H1 (cell line): ENCODE measurements around the gene APOL3. TPM values are rescaled to one million over a fixed set of nuclear protein-coding genes. Genes with fewer than 3 reads are reported as not detected.
A peak's percentile ranks its signal among the peaks of the same experiment; 100 is the strongest.

Experiments
- CTCF ChIA-PET: fragments of 300-600 bp; sonication (Branson Sonifier 250); formaldehyde crosslinking; loops from one replicate; lab custom pipeline; 2021; ENCODE audit not compliant: partially characterized antibody; lab: Charles Lee
- POLR2A ChIA-PET: fragments of 300-600 bp; sonication (Branson Sonifier 250); formaldehyde crosslinking; loops from one replicate; lab custom pipeline; 2021; ENCODE audit warnings: inconsistent platforms; ENCODE audit not compliant: partially characterized antibody; lab: Charles Lee
- DNase-seq, 2 experiments: peaks; one replicate each; pipeline versions ENCODE4 v3.0.0 to v3.0.0-alpha.2; 2010 to 2022; ENCODE audit warnings: low spot score in 2 of 2, low read depth in 1 of 2, mixed read lengths in 1 of 2
- FAIRE-seq: peaks from 2 replicates; lab custom pipeline; 2011; peaks lifted over from hg19 to GRCh38; lab: Jason Lieb, UNC
- H2AFZ ChIP-seq: 2 replicates; pipeline ENCODE4 v1.8.1; 2012; ENCODE audit warnings: low read length, inconsistent platforms
- H2AK5ac ChIP-seq: 2 replicates; pipeline ENCODE4 v1.6.1; 2013; ENCODE audit warnings: low read depth, low read length
- H2BK120ac ChIP-seq: replicated peaks from 2 replicates; pipeline ENCODE3; 2013; ENCODE audit warnings: low read depth, low read length, inconsistent platforms
- H2BK12ac ChIP-seq: 2 replicates; pipeline ENCODE4 v1.6.1; 2013; ENCODE audit warnings: low read depth, low read length
- H2BK15ac ChIP-seq: 2 replicates; pipeline ENCODE4 v1.6.1; 2013; ENCODE audit warnings: low read length
- H2BK20ac ChIP-seq: 2 replicates; pipeline ENCODE4 v1.6.1; 2013; ENCODE audit warnings: low read length
- H2BK5ac ChIP-seq: 2 replicates; pipeline ENCODE4 v1.6.1; 2013; ENCODE audit warnings: low read depth, low read length
- H3K14ac ChIP-seq: 2 replicates; pipeline ENCODE4 v1.6.1; 2013; ENCODE audit warnings: inconsistent platforms; ENCODE audit not compliant: insufficient read length
- H3K18ac ChIP-seq: 2 replicates; pipeline ENCODE4 v1.6.1; 2013; ENCODE audit warnings: low read length; ENCODE audit errors: extremely low read depth
- H3K23ac ChIP-seq: 2 replicates; pipeline ENCODE4 v1.6.1; 2013; ENCODE audit warnings: inconsistent platforms; ENCODE audit not compliant: insufficient read length
- H3K23me2 ChIP-seq: 2 replicates; pipeline ENCODE4 v1.6.1; 2013; ENCODE audit warnings: low read depth, low read length
- H3K27ac ChIP-seq: 2 replicates; pipeline ENCODE4 v1.6.1; 2011; ENCODE audit warnings: low read depth, low read length, inconsistent platforms
- H3K27me3 ChIP-seq, 4 experiments: replicated peaks in 1 of 4; 1 replicate in 1 of 4; 2 replicates in 3 of 4; pipeline versions ENCODE4 v1.6.1 to v1.8.1; 2011 to 2013; ENCODE audit warnings: low read length in 3 of 4, mild to moderate bottlenecking in 3 of 4, inconsistent platforms in 2 of 4, mixed read lengths in 2 of 4, moderate library complexity in 1 of 4; ENCODE audit not compliant: control insufficient read depth in 3 of 4, insufficient read depth in 3 of 4; ENCODE audit errors: extremely low read depth in 1 of 4
- H3K36me3 ChIP-seq, 4 experiments: 2 replicates each; pipeline versions ENCODE4 v1.6.1 to v1.8.1; 2011 to 2013; ENCODE audit warnings: mild to moderate bottlenecking in 4 of 4, low read length in 3 of 4, moderate library complexity in 2 of 4, control low read depth in 1 of 4, inconsistent platforms in 1 of 4; ENCODE audit not compliant: insufficient read depth in 4 of 4, control insufficient read depth in 2 of 4
- H3K4ac ChIP-seq: replicated peaks from 2 replicates; pipeline ENCODE3; 2013; ENCODE audit warnings: low read length, low read depth, mixed read lengths, inconsistent platforms; ENCODE audit not compliant: insufficient read length
- H3K4me1 ChIP-seq, 4 experiments: replicated peaks in 1 of 4; 1 replicate in 1 of 4; 2 replicates in 3 of 4; pipeline versions ENCODE4 v1.6.1 to v1.8.1; 2011 to 2013; ENCODE audit warnings: low read length in 3 of 4, inconsistent platforms in 2 of 4, mixed read lengths in 1 of 4; ENCODE audit not compliant: insufficient read depth in 4 of 4, control insufficient read depth in 3 of 4
- H3K4me2 ChIP-seq, 2 experiments: 2 replicates each; pipeline versions ENCODE4 v1.6.1 to v1.8.1; 2011 to 2013; ENCODE audit warnings: low read depth in 2 of 2, low read length in 2 of 2, control low read depth in 1 of 2, inconsistent platforms in 1 of 2, mild to moderate bottlenecking in 1 of 2; ENCODE audit not compliant: insufficient read depth in 1 of 2
- H3K4me3 ChIP-seq, 4 experiments: fragments of 200-600, 300-600 bp in 1 of 4; sonication (generic), shearing (Covaris generic), sonication (Bioruptor Twin) in 1 of 4; 2 replicates each; pipeline versions ENCODE4 v1.5.1 to v1.8.1; 2011 to 2016; ENCODE audit warnings: low read length in 4 of 4, low read depth in 3 of 4, control low read depth in 2 of 4, inconsistent platforms in 2 of 4, mild to moderate bottlenecking in 2 of 4, mixed read lengths in 1 of 4, moderate library complexity in 1 of 4; ENCODE audit not compliant: insufficient read depth in 2 of 4; ENCODE audit errors: extremely low read depth in 1 of 4
- H3K56ac ChIP-seq: replicated peaks from 2 replicates; pipeline ENCODE3; 2013; ENCODE audit warnings: low read depth, mild to moderate bottlenecking, mixed read lengths, low read length, inconsistent platforms; ENCODE audit not compliant: insufficient read length
- H3K79me1 ChIP-seq: 2 replicates; pipeline ENCODE4 v1.6.1; 2013; ENCODE audit warnings: low read depth, low read length, control low read depth
- H3K79me2 ChIP-seq, 2 experiments: 2 replicates each; pipeline versions ENCODE4 v1.6.1 to v1.8.1; 2012 to 2013; ENCODE audit warnings: low read length in 2 of 2, mild to moderate bottlenecking in 2 of 2, inconsistent platforms in 1 of 2; ENCODE audit not compliant: insufficient read depth in 2 of 2, control insufficient read depth in 1 of 2
- H3K9ac ChIP-seq, 4 experiments: replicated peaks in 1 of 4; 1 replicate in 1 of 4; 2 replicates in 3 of 4; pipeline versions ENCODE4 v1.6.1 to v1.8.1; 2011 to 2013; ENCODE audit warnings: low read depth in 3 of 4, low read length in 3 of 4, control low read depth in 2 of 4, mild to moderate bottlenecking in 2 of 4, moderate library complexity in 2 of 4, inconsistent platforms in 1 of 4; ENCODE audit errors: extremely low read depth in 1 of 4
- H3K9me3 ChIP-seq, 2 experiments: 2 replicates each; pipeline versions ENCODE4 v1.6.1 to v1.8.1; 2012 to 2013; ENCODE audit warnings: mild to moderate bottlenecking in 2 of 2, moderate library complexity in 2 of 2, control low read depth in 1 of 2, inconsistent platforms in 1 of 2, low read depth in 1 of 2, low read length in 1 of 2, mixed read lengths in 1 of 2; ENCODE audit not compliant: insufficient read depth in 2 of 2
- H4K20me1 ChIP-seq, 2 experiments: replicated peaks in 1 of 2; 2 replicates each; pipeline versions ENCODE3 to v1.8.1; 2011 to 2013; ENCODE audit warnings: inconsistent platforms in 2 of 2, low read length in 2 of 2, mild to moderate bottlenecking in 1 of 2; ENCODE audit not compliant: insufficient read depth in 2 of 2, control insufficient read depth in 1 of 2
- H4K5ac ChIP-seq: 2 replicates; pipeline ENCODE4 v1.6.1; 2013; ENCODE audit warnings: low read length, low read depth, mixed read lengths, inconsistent platforms; ENCODE audit not compliant: insufficient read length
- H4K8ac ChIP-seq: 2 replicates; pipeline ENCODE4 v1.8.0; 2013; ENCODE audit warnings: mild to moderate bottlenecking, moderate library complexity, low read length, inconsistent platforms; ENCODE audit not compliant: insufficient read depth; ENCODE audit errors: extremely low read depth
- H4K91ac ChIP-seq: replicated peaks from 2 replicates; pipeline ENCODE3; 2013; ENCODE audit warnings: low read length, mixed read lengths, inconsistent platforms; ENCODE audit not compliant: insufficient read length
- CTBP2 ChIP-seq: IDR thresholded peaks from 2 replicates; pipeline ENCODE4 v1.7.0; 2011; ENCODE audit warnings: borderline replicate concordance, mild to moderate bottlenecking, moderate library complexity, mixed read lengths, low read length; ENCODE audit not compliant: insufficient read depth, insufficient read length
- GTF2F1 ChIP-seq: IDR thresholded peaks from 2 replicates; pipeline ENCODE4 v1.6.1; 2012; ENCODE audit warnings: low read depth, low read length, improper control_type of control experiment, borderline replicate concordance
- POU5F1 ChIP-seq: IDR thresholded peaks from 2 replicates; pipeline ENCODE4 v1.6.1; 2011; ENCODE audit warnings: low read depth, mild to moderate bottlenecking, low read length, moderate library complexity
- RFX5 ChIP-seq: IDR thresholded peaks from 2 replicates; pipeline ENCODE4 v1.6.1; 2011; ENCODE audit warnings: low read depth, low read length, improper control_type of control experiment, borderline replicate concordance
- WGBS, 2 experiments: shearing (Covaris generic) in 1 of 2; methylation state at CpG; one replicate each; pipeline versions ENCODE4 v1.1.6 to v1.1.7; 2013 to 2015; ENCODE audit warnings: low lambda C conversion rate in 2 of 2, mixed read lengths in 2 of 2, inconsistent platforms in 1 of 2, low coverage in 1 of 2, missing lambda C conversion rate in 1 of 2; ENCODE audit not compliant: insufficient replicate concordance in 2 of 2, insufficient coverage in 1 of 2, insufficient read length in 1 of 2; ENCODE audit errors: extremely low coverage in 1 of 2, missing lambda C conversion rate in 1 of 2; 5-methylcytosine and 5-hydroxymethylcytosine counted together
- polyA plus RNA-seq, 7 experiments: library from polyadenylated mRNA; depleted of rRNA in 3 of 7; stranded (reverse) in 5 of 7; unstranded in 2 of 7; fragments of >200 nt in 5 of 7; fragments of 200-250 nt in 2 of 7; gene quantifications; 1 replicate in 5 of 7; 2 replicates in 1 of 7; 4 replicates in 1 of 7; pipeline versions ENCODE4 v1.2.1 to v1.2.3, GENCODE V29; 2011 to 2013; ENCODE audit warnings: missing spikeins in 2 of 7, mixed read lengths in 2 of 7
- total RNA-seq: library from RNA; stranded (reverse); fragmentation: NEBNext Ultra II Directional; extraction: Animal tissue kit (Norgen Biotek cat#: 25700); gene quantifications from 2 replicates; pipeline ENCODE4 v1.2.1, GENCODE V29; 2021
- TF ChIP-seq, protein P1 (sequence below): IDR thresholded peaks from 2 replicates; pipeline ENCODE4 v1.6.1; 2012; ENCODE audit warnings: low read length, inconsistent platforms

APOL3 gene
- total and polyA plus RNA-seq, 2 of the 8 experiments (the other 6 are each of a cell fraction or from before 2014, with no cell fraction given) = 0.12 TPM; not detected in 1

DNA sequence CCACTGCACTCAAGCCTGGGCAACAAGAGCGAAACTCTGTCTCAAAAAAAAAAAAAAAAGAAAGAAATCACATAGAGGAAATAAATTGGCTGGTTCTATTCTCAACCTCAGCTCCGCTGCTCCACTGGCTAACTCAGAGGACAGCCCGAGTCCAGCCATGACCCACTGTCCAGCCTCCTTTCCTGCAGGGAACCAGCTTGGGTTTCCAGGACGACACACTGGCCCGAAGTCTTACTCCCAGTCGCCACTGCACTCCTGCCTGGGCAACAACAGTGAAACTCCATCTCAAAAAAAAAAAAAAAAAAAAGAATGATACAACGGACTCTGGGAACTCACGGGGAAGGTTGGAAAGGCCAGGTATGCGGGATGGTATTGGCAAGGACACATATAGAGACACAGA, 31.5 kb downstream of the APOL3 start:
- Histone ChIP-seq H4K5ac (no peak overlapping the region), H3K56ac (no peak overlapping the region), H4K91ac (no peak overlapping the region), H3K27me3 (peaks cover 0 to 6% (median 2%) of the 10 kb centered on the region in 4 experiments; a peak in 3 of 7 replicates), H3K14ac (no peak overlapping the region), H2BK20ac (no peak overlapping the region), H2BK15ac (no peak overlapping the region), H2AK5ac (no peak overlapping the region), H3K4me2 (no peak overlapping the region), H3K23me2 (no peaks in the 10 kb centered on the region), H2BK12ac (no peak overlapping the region), H3K4ac (no peak overlapping the region), H3K18ac (0 out of 2 replicates have a peak overlapping the region, but pooled peaks have one; percentile 6), H3K79me1 (no peaks in the 10 kb centered on the region), H3K4me3 (no peak overlapping the region), H4K20me1 (no peaks in the 10 kb centered on the region), H3K9ac (no peak overlapping the region), H3K9me3 (no peaks in the 10 kb centered on the region), H3K4me1 (peaks cover 0 to 4% (median 0%) of the 10 kb centered on the region in 4 experiments; a peak in 2 of 7 replicates), H3K27ac (no peak overlapping the region), H2BK120ac (no peak overlapping the region), H2BK5ac (no peak overlapping the region), H4K8ac (no peak overlapping the region), H2AFZ (no peak overlapping the region), H3K23ac (no peak overlapping the region), H3K36me3 (no peaks in the 10 kb centered on the region), H3K79me2 (no peaks in the 10 kb centered on the region)
- WGBS, 2 experiments = 87% methylated on average over 6 of the region's 9 CpGs; no CpG with 5 or more reads in 1 of the 2 experiments
- DNase-seq (no peak), FAIRE-seq (no peak)
- TF ChIP-seq RFX5 (no peak), POU5F1 (no peak), GTF2F1 (no peak), CTBP2 (no peak)
- TF ChIP-seq, protein P1, sequence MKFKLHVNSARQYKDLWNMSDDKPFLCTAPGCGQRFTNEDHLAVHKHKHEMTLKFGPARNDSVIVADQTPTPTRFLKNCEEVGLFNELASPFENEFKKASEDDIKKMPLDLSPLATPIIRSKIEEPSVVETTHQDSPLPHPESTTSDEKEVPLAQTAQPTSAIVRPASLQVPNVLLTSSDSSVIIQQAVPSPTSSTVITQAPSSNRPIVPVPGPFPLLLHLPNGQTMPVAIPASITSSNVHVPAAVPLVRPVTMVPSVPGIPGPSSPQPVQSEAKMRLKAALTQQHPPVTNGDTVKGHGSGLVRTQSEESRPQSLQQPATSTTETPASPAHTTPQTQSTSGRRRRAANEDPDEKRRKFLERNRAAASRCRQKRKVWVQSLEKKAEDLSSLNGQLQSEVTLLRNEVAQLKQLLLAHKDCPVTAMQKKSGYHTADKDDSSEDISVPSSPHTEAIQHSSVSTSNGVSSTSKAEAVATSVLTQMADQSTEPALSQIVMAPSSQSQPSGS = no peak
- CTCF ChIA-PET = interaction anchor here (1.2 to 2.2 kb wide), 4 partner anchors 16 to 193 kb away, joined by 3 to 9 read pairs (median 6); no protein-coding TSS in a partner anchor
- POLR2A ChIA-PET = no interaction called here
